Measurements from ENCODE around the gene AGPAT4.

AGPAT4 gene

GRCh38 chr6:161281092-161281491, 7.2 kb upstream of the AGPAT4 start:
- no peak for DNase-seq (ENCODE audit: low spot score)

DNA sequence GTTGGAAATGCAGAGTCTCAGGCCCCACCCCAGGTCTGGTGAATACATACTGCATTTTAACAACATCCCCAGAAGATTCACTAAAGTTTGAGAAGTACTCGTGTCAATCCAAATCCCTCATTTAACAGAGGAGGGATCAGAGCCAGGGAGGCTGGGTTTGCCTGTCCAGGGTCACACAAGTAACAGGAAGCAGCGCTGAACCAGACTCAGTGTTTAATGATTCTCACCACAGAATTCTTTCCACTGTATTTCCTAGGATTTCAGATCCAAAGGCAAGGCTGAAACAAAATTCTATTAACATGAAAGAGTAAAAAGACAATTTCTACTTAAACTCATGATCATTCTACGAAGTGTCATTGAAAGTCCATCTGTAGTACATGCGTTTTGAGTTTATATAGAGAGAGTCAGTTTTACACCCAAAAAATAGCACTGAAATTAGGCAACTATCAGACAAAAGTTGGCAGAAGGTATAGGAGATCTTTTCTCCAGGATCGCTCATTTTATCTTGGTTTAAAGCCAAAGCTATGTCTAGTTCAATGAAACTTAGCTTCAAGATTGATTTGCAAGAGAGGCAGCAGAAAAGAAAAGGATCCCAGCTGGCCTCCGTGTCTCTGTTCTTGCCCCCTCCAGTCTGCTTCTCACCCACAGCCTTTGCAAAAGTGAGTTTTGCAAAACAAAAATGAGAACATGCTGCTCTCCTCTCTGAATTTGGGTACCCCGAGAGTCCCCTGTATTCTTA, 6.0 kb upstream of the AGPAT4 start:
- no peak for DNase-seq (ENCODE audit: low spot score)

DNA sequence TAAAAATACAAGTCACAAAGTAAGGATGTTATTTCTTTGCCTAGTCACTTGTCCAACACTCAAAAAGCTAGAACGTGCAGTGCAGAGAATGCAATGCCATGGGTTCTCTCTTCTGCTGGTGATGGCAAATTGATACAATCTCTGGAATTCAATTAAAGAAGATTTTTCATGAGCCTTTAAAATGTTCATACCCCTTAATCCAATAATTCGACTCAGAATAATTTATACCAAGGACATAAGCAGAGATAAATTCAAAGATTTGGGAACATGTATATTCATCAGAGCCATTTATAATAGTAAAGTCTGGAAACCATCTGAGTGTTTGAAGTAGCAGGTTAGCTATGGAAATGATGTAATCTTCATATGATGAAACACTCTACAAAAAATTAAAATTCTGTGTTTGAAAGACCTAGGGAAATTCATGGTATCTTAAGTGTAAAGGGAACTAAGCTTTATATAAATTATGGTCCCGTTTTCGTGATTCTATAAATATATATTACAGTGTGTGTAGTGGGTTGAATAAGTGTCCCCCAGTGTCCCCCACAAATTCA, 2.8 kb upstream of the AGPAT4 start:
- DNase-seq (ENCODE audit: low spot score), result no peak

DNA sequence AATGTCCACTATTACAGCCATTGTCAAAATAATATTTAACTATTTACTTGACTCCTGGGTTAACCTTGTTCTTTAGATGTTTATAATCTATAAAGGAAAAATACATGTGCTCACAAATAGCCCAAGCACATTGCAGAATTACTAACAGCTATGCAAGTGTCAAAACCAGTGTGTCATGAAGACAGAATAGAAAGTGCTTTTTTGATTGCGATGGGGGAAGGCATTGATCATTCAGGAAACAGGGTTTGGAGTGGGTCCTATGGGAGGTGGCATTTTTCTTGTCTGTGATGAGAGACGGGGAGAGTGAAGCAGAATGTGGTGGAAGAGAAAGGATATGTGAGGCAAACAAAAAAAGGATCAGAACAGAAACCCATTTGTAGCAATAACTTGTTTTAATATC, 1.0 kb upstream of the AGPAT4 start:
- DNase-seq (ENCODE audit: low spot score), result no peak

GRCh38 chr6:161274488-161274858, 612 bp upstream of the AGPAT4 start:
- no peak for DNase-seq (ENCODE audit: low spot score)

DNA sequence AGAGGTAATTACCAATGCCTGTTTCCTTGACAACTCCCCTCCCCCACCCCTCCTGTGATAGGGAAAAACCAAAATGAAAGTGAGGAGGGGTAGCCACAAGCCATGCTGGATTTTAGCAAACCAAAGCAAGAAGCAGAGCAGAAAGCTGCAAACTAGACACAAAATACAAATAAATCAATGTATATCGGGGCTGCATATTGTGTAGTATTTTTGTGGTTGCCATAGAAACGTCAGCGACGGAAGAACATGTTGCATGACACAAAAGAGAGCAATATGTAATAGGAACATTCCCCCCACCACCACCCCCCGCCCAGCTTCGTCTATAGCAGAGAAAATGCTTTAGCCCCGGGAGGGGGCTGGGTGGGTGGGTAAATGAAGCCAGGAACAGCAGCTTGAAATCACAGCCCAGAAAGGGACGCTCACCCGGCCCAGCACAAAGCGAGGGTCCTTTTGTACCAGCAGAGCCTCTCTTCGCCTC, 548 bp downstream of the AGPAT4 start:
- peak; percentile 52 for DNase-seq (ENCODE audit: low spot score)

DNA sequence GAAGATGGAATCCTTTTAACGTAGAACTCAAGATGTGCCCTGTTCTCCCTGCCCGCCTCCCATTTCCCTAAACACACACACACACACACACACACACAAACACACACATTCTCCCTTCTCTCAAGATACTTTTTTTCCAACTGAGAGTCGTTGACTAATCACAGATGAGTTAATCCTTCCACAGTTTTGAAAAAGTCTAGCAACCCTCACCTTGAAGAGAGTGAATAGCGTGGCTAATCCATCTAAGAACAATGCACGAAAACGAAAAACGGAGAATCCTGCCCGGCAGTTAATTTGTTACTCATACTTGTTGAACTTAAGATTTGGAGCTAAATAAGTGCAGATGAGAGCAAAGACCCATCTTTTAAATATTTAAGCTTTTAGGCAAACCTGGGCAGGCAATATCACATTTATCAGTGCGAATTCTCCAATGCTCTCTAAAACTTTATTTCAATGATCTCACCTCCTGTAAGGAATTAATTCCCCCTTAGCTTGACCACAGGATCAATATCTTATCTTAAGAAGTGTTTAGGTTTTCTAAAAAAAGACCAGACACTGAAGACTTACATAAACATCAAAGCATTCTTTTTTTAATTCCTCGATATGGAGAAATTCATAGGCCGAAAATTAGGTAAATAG, 1.1 kb downstream of the AGPAT4 start:
- no peak for DNase-seq (ENCODE audit: low spot score)

DNA sequence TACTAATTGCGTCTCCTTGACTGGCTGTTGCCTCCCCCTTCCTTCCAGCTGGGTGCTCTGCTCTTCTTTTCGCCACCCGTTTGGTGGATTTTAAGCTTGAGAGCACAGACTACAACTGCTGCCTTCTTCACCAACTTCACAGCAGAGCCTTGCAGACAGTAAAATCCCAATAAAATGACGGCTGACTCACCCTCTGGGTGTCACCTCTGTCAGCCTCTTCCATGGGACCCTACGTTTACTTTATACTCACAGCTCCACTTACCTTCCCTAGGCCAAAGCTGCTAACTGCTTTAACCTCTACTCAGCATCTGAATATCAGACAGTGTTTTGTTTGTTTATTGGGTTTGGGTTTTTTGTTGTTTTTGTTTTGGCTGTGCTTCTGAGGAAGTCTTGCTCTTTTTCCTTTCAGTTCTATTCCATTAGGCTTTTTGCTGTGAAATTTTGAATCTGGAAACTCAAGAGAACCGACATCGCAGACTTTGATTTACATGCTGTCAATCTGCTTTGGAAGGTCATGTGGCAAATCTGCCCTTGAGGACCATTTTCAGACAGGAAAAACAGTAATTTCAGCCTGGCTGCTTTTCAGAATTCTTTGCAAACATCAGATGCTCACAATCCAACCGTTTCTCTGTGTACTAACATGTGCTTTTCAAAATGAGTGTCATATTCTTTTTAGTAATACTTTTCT, 2.4 kb downstream of the AGPAT4 start:
- peak; percentile 60 for DNase-seq (ENCODE audit: low spot score)

DNA sequence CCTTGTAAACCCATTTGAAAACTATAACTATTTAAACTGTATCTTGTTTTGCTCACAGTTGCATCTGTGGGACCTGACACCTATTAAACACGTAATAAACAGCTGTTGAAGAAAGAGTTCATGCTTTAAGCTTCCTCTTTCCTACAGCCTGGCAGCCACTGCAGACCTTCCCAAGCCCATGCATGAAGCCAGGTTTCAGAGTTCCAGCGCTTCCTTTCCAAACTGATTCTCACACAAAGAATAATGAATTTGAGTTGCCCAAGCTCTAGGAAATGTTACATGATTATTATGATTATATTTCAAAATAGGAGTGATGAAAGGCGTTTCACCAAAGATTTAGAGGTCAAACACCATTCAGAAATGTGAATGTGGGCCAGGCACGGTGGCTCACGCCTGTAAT, 3.7 kb downstream of the AGPAT4 start:
- DNase-seq (ENCODE audit: low spot score), result no peak

- DNase-seq (ENCODE audit: low spot score), result no peak
Measured at GRCh38 chr6:161269310-161269709, 4.6 kb downstream of the AGPAT4 start.

GRCh38 chr6:161268531-161269210, 5.2 kb downstream of the AGPAT4 start:
- no peak for DNase-seq (ENCODE audit: low spot score)

DNA sequence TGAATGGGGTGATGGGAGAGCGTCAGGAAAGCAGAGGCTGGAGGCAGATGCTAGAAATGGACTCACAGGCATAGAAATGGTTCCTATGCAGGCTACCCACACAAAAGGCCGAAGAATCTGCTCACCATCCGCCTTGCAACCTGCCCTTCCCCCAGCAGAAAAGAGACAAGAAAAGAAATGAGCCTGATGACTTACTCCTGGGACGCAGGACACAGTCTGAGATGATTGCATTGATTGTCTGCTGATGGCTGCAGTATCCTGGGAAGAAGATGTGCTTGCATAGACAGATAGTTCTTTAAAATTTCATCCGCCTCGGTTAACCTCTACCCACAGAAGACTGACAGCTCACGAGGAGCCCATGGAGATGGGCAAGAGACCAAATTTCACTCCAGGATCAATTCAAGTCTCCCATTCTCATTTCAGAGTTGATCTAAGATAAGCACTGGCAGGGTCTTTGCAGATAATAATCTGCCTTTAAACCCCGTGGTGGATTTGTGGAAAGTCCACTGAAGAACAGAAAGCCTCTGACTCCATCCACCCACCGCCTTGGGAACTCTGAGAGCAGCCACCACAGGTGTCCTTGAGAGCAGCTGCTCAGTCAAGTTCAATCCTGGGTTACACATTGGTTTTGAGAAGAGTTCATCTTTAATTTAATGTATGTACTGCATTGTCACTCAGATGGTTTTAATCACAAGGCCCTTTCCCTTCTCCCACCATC, 7.2 kb downstream of the AGPAT4 start:
- DNase-seq (ENCODE audit: low spot score), result no peak

DNA sequence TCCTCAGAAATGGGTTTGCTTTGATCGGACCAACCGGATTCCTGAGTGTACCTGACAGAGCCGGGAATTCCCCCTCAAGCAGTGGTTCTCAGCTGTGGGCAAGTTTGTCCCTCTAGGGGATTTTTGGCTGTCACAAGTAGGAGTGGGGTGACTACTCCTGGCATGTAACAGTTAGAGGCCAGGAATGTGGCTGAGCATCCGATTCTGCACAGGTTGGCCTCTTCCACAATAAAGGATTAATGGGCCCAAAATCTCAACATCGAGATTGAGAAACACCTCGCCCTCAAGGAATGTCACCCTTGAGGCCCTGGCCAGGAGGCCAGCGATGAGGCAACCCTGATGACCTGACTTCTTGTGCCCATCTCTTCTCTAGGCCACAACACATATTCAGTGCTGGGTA, 7.9 kb downstream of the AGPAT4 start:
- DNase-seq (ENCODE audit: low spot score), result no peak

GRCh38 chr6:161265554-161265953, 8.3 kb downstream of the AGPAT4 start:
- DNase-seq (ENCODE audit: low spot score), result no peak

- no peak for DNase-seq (ENCODE audit: low spot score)
Measured at GRCh38 chr6:161264181-161264580, 9.7 kb downstream of the AGPAT4 start.

- DNase-seq (ENCODE audit: low spot score), result no peak
Measured at GRCh38 chr6:161261816-161262215, 12.0 kb downstream of the AGPAT4 start.

DNA sequence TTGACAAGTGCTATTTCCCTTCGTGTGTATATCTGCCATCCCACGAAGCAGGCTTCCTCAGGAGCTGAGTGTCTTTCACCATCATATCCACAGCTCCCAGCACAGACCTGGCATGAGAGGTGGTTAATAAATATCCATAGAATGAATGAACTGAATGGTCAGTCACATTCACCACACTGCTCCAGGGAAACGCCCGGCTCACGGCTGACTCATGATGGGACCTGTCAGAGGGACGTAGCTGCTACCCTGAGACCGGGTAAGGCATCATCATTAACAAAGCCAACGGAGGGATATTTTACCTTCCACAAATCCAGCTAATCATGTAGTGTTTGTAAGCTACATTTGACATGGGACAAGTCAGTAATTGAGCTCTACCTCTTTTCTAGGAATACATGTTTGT, 12.5 kb downstream of the AGPAT4 start:
- DNase-seq (ENCODE audit: low spot score), result no peak

DNA sequence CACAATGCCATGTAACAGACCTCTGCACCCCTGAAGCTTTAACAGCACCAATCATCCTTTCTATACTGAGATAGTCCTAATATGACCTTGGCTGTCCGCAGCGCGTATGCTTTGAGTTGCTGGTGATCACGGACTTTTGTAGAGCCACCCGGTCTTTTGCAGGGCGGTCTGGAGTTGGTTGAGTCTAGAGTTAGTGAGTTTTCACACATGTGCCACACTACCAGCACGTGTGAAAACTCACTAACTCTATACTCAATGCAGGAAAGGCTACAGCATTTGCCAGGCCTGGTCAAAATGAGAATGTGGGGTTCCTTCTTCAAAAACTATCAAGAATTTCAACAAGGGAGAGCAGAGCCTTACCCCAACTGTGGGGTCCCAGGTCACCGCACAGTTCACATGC, 14.6 kb downstream of the AGPAT4 start:
- no peak for DNase-seq (ENCODE audit: low spot score)

- no peak for DNase-seq (ENCODE audit: low spot score)
Measured at GRCh38 chr6:161257793-161258457, 15.9 kb downstream of the AGPAT4 start.

- DNase-seq (ENCODE audit: low spot score), result peak; percentile 74
Measured at GRCh38 chr6:161256407-161256806, 17.5 kb downstream of the AGPAT4 start.

DNA sequence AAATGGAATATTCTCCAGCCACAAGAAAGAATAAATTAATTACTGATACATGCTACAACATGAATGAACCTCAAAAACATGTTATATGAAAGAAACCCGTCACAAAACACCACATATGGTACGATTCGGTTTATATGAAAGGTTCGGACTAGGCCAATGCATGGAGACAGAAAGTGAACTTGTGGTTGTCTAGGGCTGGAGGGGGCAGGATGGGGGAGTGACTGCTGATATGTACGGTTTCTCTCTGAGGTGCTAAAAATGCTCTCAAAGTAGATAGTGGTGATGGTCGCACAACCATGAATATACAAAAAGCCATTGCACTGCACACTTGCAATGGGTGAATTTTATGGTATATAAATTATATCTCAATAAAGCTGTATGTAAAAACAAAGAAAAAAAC, 18.3 kb downstream of the AGPAT4 start:
- no peak for DNase-seq (ENCODE audit: low spot score)

Data from Ammon's horn (tissue), 1 donor.